T-cell (primary cell): Measurements from ENCODE around the gene DBH. TPM values are rescaled to one million over a fixed set of nuclear protein-coding genes. Genes with fewer than 3 reads are reported as not detected.
A peak's percentile ranks its signal among the peaks of the same experiment; 100 is the strongest.

ENCODE experiments used
- ATAC-seq, 4 experiments: fragments of 200-7000 bp in 3 of 4; fragments of 150-1000 bp in 1 of 4; cut with Tn5 transposase; replicated peaks in 1 of 4; 1 replicate in 3 of 4; 2 replicates in 1 of 4; pipeline ENCODE4 v1.10.0; 2021; ENCODE audit warnings: moderate library complexity in 3 of 4, mild to moderate bottlenecking in 2 of 4, moderate number of reproducible peaks in 1 of 4
- CTCF ChIA-PET, 2 donors: fragments of 300-600 bp; sonication (Branson Sonifier 250); formaldehyde crosslinking; loops; one replicate each; lab custom pipeline; 2022; ENCODE audit warnings: antibody characterized with exemption in 2 of 2; lab: Charles Lee
- POLR2A ChIA-PET, 2 donors: fragments of 300-600 bp; sonication (Branson Sonifier 250); formaldehyde crosslinking; loops; one replicate each; lab custom pipeline; 2022; ENCODE audit warnings: antibody characterized with exemption in 2 of 2; lab: Charles Lee
- DNase-seq, 35 experiments: peaks; one replicate each; pipeline versions ENCODE4 v3.0.0 to v3.0.0-alpha.2; 2013 to 2023
- H3K27ac ChIP-seq: one replicate; pipeline ENCODE4 v1.5.1; 2013; ENCODE audit warnings: low read length
- H3K27me3 ChIP-seq, 2 experiments: replicated peaks in 1 of 2; 1 replicate in 1 of 2; 2 replicates in 1 of 2; pipeline versions ENCODE4 v1.6.1 to v1.7.0; 2013; ENCODE audit warnings: low read length in 1 of 2, mixed read lengths in 1 of 2; ENCODE audit not compliant: control insufficient read depth in 2 of 2, insufficient read depth in 2 of 2; ENCODE audit errors: extremely low read depth in 1 of 2
- H3K36me3 ChIP-seq, 2 donors: 1 replicate in 1 of 2; 2 replicates in 1 of 2; pipeline versions ENCODE4 v1.6.1 to v1.7.0; 2013; ENCODE audit warnings: low read length in 1 of 2; ENCODE audit not compliant: control insufficient read depth in 2 of 2, insufficient read depth in 1 of 2; ENCODE audit errors: extremely low read depth in 1 of 2
- H3K4me1 ChIP-seq, 2 experiments: 1 replicate in 1 of 2; 2 replicates in 1 of 2; pipeline versions ENCODE4 v1.6.1 to v1.7.0; 2013; ENCODE audit warnings: low read length in 2 of 2, mixed read lengths in 1 of 2; ENCODE audit not compliant: insufficient read depth in 2 of 2, control insufficient read depth in 1 of 2; ENCODE audit errors: extremely low read depth in 1 of 2
- H3K4me3 ChIP-seq, 2 donors: 1 replicate in 1 of 2; 2 replicates in 1 of 2; pipeline versions ENCODE4 v1.5.1 to v1.7.0; 2013; ENCODE audit warnings: mild to moderate bottlenecking in 2 of 2, low read length in 1 of 2, moderate library complexity in 1 of 2; ENCODE audit not compliant: control insufficient read depth in 1 of 2; ENCODE audit errors: extremely low read depth in 1 of 2
- H3K9me3 ChIP-seq: 2 replicates; pipeline ENCODE4 v1.7.0; 2013
- H3K27ac Mint-ChIP-seq, 2 donors: one replicate each; pipeline ENCODE4 v1.8.0; 2020 to 2021; ENCODE audit warnings: mild to moderate bottlenecking in 2 of 2, mixed read lengths in 2 of 2
- H3K27me3 Mint-ChIP-seq, 2 donors: one replicate each; pipeline ENCODE4 v1.8.0; 2021 to 2022; ENCODE audit warnings: mixed read lengths in 2 of 2
- H3K36me3 Mint-ChIP-seq: one replicate; pipeline ENCODE4 v1.8.0; 2021; ENCODE audit warnings: mixed read lengths
- H3K4me1 Mint-ChIP-seq, 3 donors: one replicate each; pipeline ENCODE4 v1.8.0; 2020 to 2022; ENCODE audit warnings: mixed read lengths in 3 of 3, mild to moderate bottlenecking in 1 of 3
- H3K4me3 Mint-ChIP-seq, 3 donors: one replicate each; pipeline ENCODE4 v1.8.0; 2020 to 2022; ENCODE audit warnings: mild to moderate bottlenecking in 3 of 3, mixed read lengths in 3 of 3, moderate library complexity in 3 of 3
- H3K9me3 Mint-ChIP-seq, 3 donors: one replicate each; pipeline ENCODE4 v1.8.0; 2020 to 2022; ENCODE audit warnings: mixed read lengths in 3 of 3
- WGBS: methylation state at CpG from one replicate; pipeline ENCODE4 v1.1.5; 2013; ENCODE audit warnings: missing lambda C conversion rate; ENCODE audit not compliant: insufficient coverage; 5-methylcytosine and 5-hydroxymethylcytosine counted together
- total RNA-seq, 35 experiments: library from RNA in 6 of 35; stranded (reverse) in 6 of 35; fragments of 120-200 nt in 1 of 35; gene quantifications; one replicate each; pipeline versions ENCODE4 v1.2.1 to v1.2.4 and lab custom pipeline; 2013 to 2026

DBH gene
- total RNA-seq, 5 donors from 2014 or later (not counting 1 experiment from before 2014, with no cell fraction given) = 0.26 to 0.82 (median 0.32) TPM

- H3K9me3 ChIP-seq = no peaks in the 10 kb centered on the region
- H3K4me1 ChIP-seq = peaks cover 3 to 19% of the 10 kb centered on the region in 2 experiments
- CTCF ChIA-PET = no interaction called here
- no peak overlapping the region for H3K4me3 ChIP-seq
- H3K27ac ChIP-seq = no peak overlapping the region
- POLR2A ChIA-PET = no interaction called here
- 95% methylated on average over 11 of the region's 11 CpGs for WGBS
- ATAC-seq (no peak), DNase-seq (no peak)
- H3K36me3 ChIP-seq = peaks cover 22 to 23% of the 10 kb centered on the region in 2 donors
- H3K27me3 ChIP-seq = no peaks in the 10 kb centered on the region
- Mint-ChIP-seq H3K27ac (no peak overlapping the region), H3K27me3 (no peaks in the 10 kb centered on the region), H3K36me3 (peaks cover 15% of the 10 kb centered on the region), H3K9me3 (no peaks in the 10 kb centered on the region), H3K4me3 (no peak overlapping the region), H3K4me1 (peaks cover 3 to 19% (median 16%) of the 10 kb centered on the region in 3 donors)
Observed at GRCh38 chr9:133690081-133690561, 54.0 kb downstream of the DBH start.

GRCh38 chr9:133691191-133691590, 55.0 kb downstream of the DBH start:
- no peaks in the 10 kb centered on the region for H3K27me3 Mint-ChIP-seq
- H3K9me3 ChIP-seq = no peaks in the 10 kb centered on the region
- H3K27ac Mint-ChIP-seq = peak overlapping the region in 1 of 2 donors; percentile 22
- DNase-seq = no peak
- ChIA-PET POLR2A (interaction anchor here in 1 of 2 donors (0.6 kb wide), 2 partner anchors 8 to 82 kb away, joined by 3 read pairs; no protein-coding TSS in a partner anchor), CTCF (interaction anchor here in 1 of 2 donors (0.6 kb wide), 1 partner anchor 722 kb away, joined by 3 read pairs; no protein-coding TSS in a partner anchor)
- peaks cover 2 to 12% (median 12%) of the 10 kb centered on the region in 3 donors for H3K4me1 Mint-ChIP-seq
- H3K27ac ChIP-seq = no peak overlapping the region
- 90% methylated on average over 2 of the region's 4 CpGs for WGBS
- no peaks in the 10 kb centered on the region for H3K27me3 ChIP-seq
- peaks cover 15% of the 10 kb centered on the region for H3K36me3 Mint-ChIP-seq
- no peaks in the 10 kb centered on the region for H3K9me3 Mint-ChIP-seq
- H3K4me1 ChIP-seq = peaks cover 0 to 9% of the 10 kb centered on the region in 2 experiments
- H3K36me3 ChIP-seq = peaks cover 22 to 23% of the 10 kb centered on the region in 2 donors
- no peak overlapping the region for H3K4me3 Mint-ChIP-seq
- H3K4me3 ChIP-seq = no peak overlapping the region
- no peak for ATAC-seq

GRCh38 chr9:133691626-133692363, 55.6 kb downstream of the DBH start:
- H3K27me3 ChIP-seq = no peaks in the 10 kb centered on the region
- H3K27ac Mint-ChIP-seq = peak overlapping the region in 1 of 2 donors; percentile 22
- DNase-seq (no peak), ATAC-seq (no peak)
- peaks cover 7 to 13% (median 13%) of the 10 kb centered on the region in 3 donors for H3K4me1 Mint-ChIP-seq
- H3K9me3 ChIP-seq = no peaks in the 10 kb centered on the region
- no peak overlapping the region for H3K4me3 Mint-ChIP-seq
- no peak overlapping the region for H3K4me3 ChIP-seq
- WGBS = 81% methylated on average over 5 of the region's 19 CpGs
- no peaks in the 10 kb centered on the region for H3K9me3 Mint-ChIP-seq
- no peaks in the 10 kb centered on the region for H3K27me3 Mint-ChIP-seq
- H3K36me3 ChIP-seq = peaks cover 22 to 23% of the 10 kb centered on the region in 2 donors
- peaks cover 0 to 5% of the 10 kb centered on the region in 2 experiments for H3K4me1 ChIP-seq
- ChIA-PET CTCF (interaction anchor here in 1 of 2 donors (0.6 kb wide), 1 partner anchor 723 kb away, joined by 3 read pairs; no protein-coding TSS in a partner anchor), POLR2A (interaction anchor here in 1 of 2 donors (0.6 kb wide), 1 partner anchor 7 kb away, joined by 3 read pairs; no protein-coding TSS in a partner anchor)
- H3K36me3 Mint-ChIP-seq = peaks cover 15% of the 10 kb centered on the region
- H3K27ac ChIP-seq = no peak overlapping the region

GRCh38 chr9:133692364-133692985, 56.3 kb downstream of the DBH start:
- Histone ChIP-seq H3K27me3 (no peaks in the 10 kb centered on the region), H3K4me3 (no peak overlapping the region), H3K36me3 (peaks cover 22 to 23% of the 10 kb centered on the region in 2 donors), H3K4me1 (peaks cover 4 to 6% of the 10 kb centered on the region in 2 experiments), H3K27ac (no peak overlapping the region), H3K9me3 (no peaks in the 10 kb centered on the region)
- POLR2A ChIA-PET = no interaction called here
- Mint-ChIP-seq H3K27me3 (no peaks in the 10 kb centered on the region), H3K27ac (peak overlapping the region in 1 of 2 donors; percentile 22), H3K4me1 (peaks cover 12 to 20% (median 19%) of the 10 kb centered on the region in 3 donors), H3K36me3 (peaks cover 15% of the 10 kb centered on the region), H3K4me3 (no peak overlapping the region), H3K9me3 (no peaks in the 10 kb centered on the region)
- 92% methylated on average over 23 of the region's 25 CpGs for WGBS
- ATAC-seq = no peak
- CTCF ChIA-PET = no interaction called here
- DNase-seq = no peak

GRCh38 chr9:133693116-133693515, 57.0 kb downstream of the DBH start:
- no peaks in the 10 kb centered on the region for H3K27me3 ChIP-seq
- Mint-ChIP-seq H3K27ac (no peak overlapping the region), H3K27me3 (no peaks in the 10 kb centered on the region), H3K4me1 (peaks cover 15 to 25% (median 23%) of the 10 kb centered on the region in 3 donors), H3K36me3 (peaks cover 15% of the 10 kb centered on the region), H3K4me3 (no peak overlapping the region), H3K9me3 (no peaks in the 10 kb centered on the region)
- ATAC-seq (no peak), DNase-seq (no peak)
- no peak overlapping the region for H3K27ac ChIP-seq
- H3K9me3 ChIP-seq = no peaks in the 10 kb centered on the region
- ChIA-PET CTCF (no interaction called here), POLR2A (no interaction called here)
- peaks cover 22 to 23% of the 10 kb centered on the region in 2 donors for H3K36me3 ChIP-seq
- peaks cover 4 to 12% of the 10 kb centered on the region in 2 experiments for H3K4me1 ChIP-seq
- no peak overlapping the region for H3K4me3 ChIP-seq
- WGBS = 91% methylated on average over 10 of the region's 10 CpGs
